ACC112 (cell line): ENCODE measurements around the gene TCERG1.

Source experiments
- H2AFZ ChIP-seq: fragments of 200-600 bp; sonication (generic); one replicate; pipeline ENCODE4 v1.6.0; 2017; ENCODE audit warnings: antibody characterized with exemption, low read length; ENCODE audit not compliant: unreplicated experiment
- H3K27ac ChIP-seq: fragments of 200-600 bp; sonication (generic); 2 replicates; pipeline ENCODE4 v1.5.1; 2014; ENCODE audit warnings: low read depth, mild to moderate bottlenecking, antibody characterized with exemption, low read length, moderate library complexity
- H3K27me3 ChIP-seq: fragments of 200-600 bp; sonication (generic); 2 replicates; pipeline ENCODE4 v1.6.1; 2014; ENCODE audit warnings: mild to moderate bottlenecking, antibody characterized with exemption, low read length, moderate library complexity, mixed read lengths; ENCODE audit not compliant: insufficient read depth
- H3K36me3 ChIP-seq: fragments of 200-600 bp; sonication (generic); 2 replicates; pipeline ENCODE4 v1.6.1; 2016; ENCODE audit warnings: mild to moderate bottlenecking, antibody characterized with exemption, low read length, moderate library complexity, mixed read lengths; ENCODE audit not compliant: insufficient read depth
- H3K4me1 ChIP-seq: fragments of 200-600 bp; sonication (generic); one replicate; pipeline ENCODE4 v1.6.1; 2016; ENCODE audit warnings: low read length, mixed read lengths; ENCODE audit not compliant: insufficient read depth, unreplicated experiment, control insufficient read depth
- H3K4me3 ChIP-seq: fragments of 200-600 bp; sonication (generic); 2 replicates; pipeline ENCODE4 v1.5.1; 2014; ENCODE audit warnings: mild to moderate bottlenecking, low read depth, low read length
- H3K79me2 ChIP-seq: fragments of 200-600 bp; sonication (generic); one replicate; pipeline ENCODE4 v1.6.0; 2016; ENCODE audit warnings: low read length; ENCODE audit not compliant: control insufficient read depth, unreplicated experiment, insufficient read depth

The TCERG1 gene

DNA sequence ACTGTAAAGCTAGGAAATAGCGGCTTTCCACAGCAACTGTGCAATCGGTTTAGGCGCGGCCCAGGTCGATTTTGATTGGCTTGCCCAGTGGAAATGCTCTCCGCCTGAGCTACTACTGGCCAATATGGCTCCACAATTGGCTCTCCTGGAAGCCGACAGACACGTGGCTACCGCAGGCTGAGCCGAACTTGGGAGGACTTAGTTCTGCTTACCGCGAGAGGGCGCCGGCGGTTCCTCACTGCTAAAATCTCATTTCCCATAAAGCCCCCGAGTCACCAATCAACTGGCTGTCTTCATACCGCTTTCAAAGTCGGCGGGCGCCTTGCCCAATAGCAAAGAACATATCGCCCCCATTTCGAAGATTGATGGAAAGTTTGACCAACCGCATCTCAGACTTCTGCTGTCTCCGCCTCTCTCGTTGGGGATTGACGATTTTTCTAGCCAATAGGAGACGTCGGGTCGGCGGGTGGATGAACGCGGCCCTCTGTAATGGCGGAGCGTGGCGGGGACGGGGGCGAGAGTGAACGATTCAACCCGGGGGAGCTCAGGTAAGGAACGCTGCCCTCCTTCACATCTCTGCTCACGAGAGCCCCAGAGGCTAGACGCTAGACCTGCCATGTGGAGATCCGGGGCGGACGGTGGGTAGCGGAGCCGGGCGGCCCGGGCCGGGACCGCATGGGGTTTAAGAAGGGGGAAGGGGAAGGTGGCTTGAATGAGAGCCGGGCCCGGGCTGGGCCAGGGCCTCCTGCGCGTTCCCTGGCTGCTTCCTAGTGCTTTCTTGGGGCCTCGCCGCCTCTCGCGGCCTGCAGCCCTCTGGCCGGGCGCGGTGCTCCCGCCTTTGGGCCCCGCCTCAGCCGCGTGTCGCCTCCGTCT is at the start of gene TCERG1:
TSS of gene TCERG1 (plus strand) at position 473 of the 873 bp plus-strand sequence. CDS start at position 490, 17 bp downstream.
- Histone ChIP-seq H3K79me2 (peaks cover 49% of the 10 kb centered on the region), H3K27me3 (no peaks in the 10 kb centered on the region), H3K4me3 (peak within 1 kb of the TSS; percentile 94), H3K27ac (peak within 1 kb of the TSS; percentile 80), H3K4me1 (peaks cover 17% of the 10 kb centered on the region), H2AFZ (peak within 1 kb of the TSS; percentile 91), H3K36me3 (no peaks in the 10 kb centered on the region)

DNA sequence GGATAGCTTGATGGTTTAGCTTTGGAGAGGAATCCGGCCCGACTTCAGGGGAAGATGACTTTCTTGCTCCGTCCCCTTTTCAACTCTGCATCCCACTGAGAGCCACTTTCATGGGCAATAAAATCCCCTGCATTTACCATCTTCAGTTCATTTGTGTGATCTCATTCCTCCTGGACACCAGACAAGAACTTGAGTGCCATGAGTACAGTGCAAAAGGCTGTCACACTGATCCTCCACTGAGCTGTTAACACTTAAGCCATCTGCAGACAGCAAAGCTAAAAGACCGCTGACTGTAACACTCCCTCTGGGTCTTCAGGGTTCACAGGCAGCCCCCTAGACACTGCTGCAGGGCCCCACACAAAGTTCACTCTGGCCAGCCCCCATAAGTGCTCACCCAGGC is 48.3 kb upstream of the TCERG1 start:
- no peaks in the 10 kb centered on the region for H3K4me1 ChIP-seq
- no peaks in the 10 kb centered on the region for H3K79me2 ChIP-seq
- H3K27me3 ChIP-seq, result peaks cover 91% of the 10 kb centered on the region
- no peak overlapping the region for H2AFZ ChIP-seq
- H3K36me3 ChIP-seq, result no peaks in the 10 kb centered on the region
- no peak overlapping the region for H3K4me3 ChIP-seq
- H3K27ac ChIP-seq, result no peak overlapping the region

DNA sequence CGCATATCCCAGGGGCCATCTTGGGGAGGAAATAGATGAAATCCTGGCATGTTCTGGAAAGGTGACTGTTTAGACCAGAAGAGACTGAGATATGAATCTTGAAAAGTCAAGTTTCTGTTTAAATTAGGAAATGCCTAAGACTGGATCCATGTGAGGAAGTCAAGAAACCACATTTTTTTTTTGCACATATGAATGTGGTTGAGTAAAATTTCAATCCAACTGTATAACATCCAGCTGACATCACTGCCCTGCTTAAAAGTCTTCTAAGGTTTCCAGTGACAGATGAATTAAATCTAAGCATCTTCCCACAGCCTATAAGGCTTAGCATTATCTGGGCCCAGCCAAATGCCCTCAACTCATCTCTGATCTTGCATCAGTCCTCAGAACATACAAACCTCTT is 47.7 kb upstream of the TCERG1 start:
- no peak overlapping the region for H3K4me3 ChIP-seq
- no peaks in the 10 kb centered on the region for H3K79me2 ChIP-seq
- no peaks in the 10 kb centered on the region for H3K4me1 ChIP-seq
- H3K36me3 ChIP-seq, result no peaks in the 10 kb centered on the region
- no peak overlapping the region for H2AFZ ChIP-seq
- peaks cover 91% of the 10 kb centered on the region for H3K27me3 ChIP-seq
- no peak overlapping the region for H3K27ac ChIP-seq

DNA sequence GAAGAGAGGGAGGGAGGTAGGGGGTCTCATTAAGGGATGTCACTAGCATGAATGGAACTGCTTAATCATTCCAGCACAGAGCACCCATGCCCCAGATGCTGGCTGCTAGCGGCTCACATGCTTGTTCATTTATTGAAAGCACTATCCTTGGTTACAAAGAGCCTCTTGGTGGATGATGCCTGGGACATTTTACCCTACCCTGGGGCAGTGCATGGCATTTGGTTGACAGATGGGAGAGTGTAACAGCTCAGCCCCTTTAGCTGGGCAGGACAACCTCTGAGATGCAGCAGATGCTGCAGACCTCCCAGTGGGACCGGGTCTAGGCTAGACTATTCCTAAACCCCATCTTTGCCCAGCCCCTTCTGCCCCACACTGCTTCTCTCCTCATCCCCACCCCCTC is 46.9 kb upstream of the TCERG1 start:
- H3K27ac ChIP-seq, result no peak overlapping the region
- peaks cover 87% of the 10 kb centered on the region for H3K27me3 ChIP-seq
- no peak overlapping the region for H2AFZ ChIP-seq
- no peaks in the 10 kb centered on the region for H3K36me3 ChIP-seq
- no peak overlapping the region for H3K4me3 ChIP-seq
- no peaks in the 10 kb centered on the region for H3K79me2 ChIP-seq
- H3K4me1 ChIP-seq, result no peaks in the 10 kb centered on the region

DNA sequence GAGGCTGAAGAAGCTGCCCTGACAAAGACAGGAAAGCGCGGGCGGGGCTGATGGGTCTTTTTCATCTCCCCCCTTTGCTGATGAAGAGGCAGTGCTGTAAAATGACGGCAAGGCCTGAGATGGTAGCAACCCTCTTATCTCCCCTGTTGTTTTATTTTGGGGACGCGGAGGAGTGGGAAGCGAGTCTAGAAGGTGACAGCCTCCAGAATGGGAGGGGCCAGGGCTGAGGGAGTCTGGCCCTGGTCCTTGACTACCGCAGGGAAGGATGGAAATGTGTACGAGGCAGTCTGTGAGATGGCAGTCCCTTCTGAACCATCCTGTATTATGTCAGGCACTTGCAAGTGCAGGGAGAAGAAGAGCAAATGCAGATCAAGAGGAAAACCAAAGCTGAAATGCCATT is 46.1 kb upstream of the TCERG1 start:
- Histone ChIP-seq H3K36me3 (no peaks in the 10 kb centered on the region), H3K4me1 (no peaks in the 10 kb centered on the region), H2AFZ (no peak overlapping the region), H3K79me2 (no peaks in the 10 kb centered on the region), H3K27ac (no peak overlapping the region), H3K4me3 (no peak overlapping the region), H3K27me3 (peaks cover 83% of the 10 kb centered on the region)

DNA sequence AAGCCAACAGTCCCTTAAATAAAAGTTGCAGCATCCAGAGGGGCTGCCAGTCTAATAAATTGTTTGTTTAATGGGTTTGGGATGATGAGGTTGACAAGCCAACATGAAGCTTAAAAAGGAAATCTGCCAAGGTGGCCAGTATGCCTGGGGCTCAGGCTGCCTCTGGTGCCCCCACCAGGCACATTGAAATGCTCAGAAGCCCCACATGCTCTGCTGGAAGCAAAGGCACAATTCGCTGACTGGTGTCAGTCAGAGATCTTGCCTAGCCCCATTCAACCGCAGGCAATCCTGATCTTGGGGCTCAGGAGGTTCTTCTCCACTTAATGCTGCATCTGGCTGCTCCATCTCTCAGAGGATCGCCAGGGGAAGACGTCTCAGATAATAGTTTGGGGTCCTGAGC is 44.2 kb upstream of the TCERG1 start:
- no peak overlapping the region for H2AFZ ChIP-seq
- no peaks in the 10 kb centered on the region for H3K4me1 ChIP-seq
- H3K79me2 ChIP-seq, result no peaks in the 10 kb centered on the region
- no peak overlapping the region for H3K27ac ChIP-seq
- H3K27me3 ChIP-seq, result peaks cover 67% of the 10 kb centered on the region
- H3K36me3 ChIP-seq, result no peaks in the 10 kb centered on the region
- no peak overlapping the region for H3K4me3 ChIP-seq

DNA sequence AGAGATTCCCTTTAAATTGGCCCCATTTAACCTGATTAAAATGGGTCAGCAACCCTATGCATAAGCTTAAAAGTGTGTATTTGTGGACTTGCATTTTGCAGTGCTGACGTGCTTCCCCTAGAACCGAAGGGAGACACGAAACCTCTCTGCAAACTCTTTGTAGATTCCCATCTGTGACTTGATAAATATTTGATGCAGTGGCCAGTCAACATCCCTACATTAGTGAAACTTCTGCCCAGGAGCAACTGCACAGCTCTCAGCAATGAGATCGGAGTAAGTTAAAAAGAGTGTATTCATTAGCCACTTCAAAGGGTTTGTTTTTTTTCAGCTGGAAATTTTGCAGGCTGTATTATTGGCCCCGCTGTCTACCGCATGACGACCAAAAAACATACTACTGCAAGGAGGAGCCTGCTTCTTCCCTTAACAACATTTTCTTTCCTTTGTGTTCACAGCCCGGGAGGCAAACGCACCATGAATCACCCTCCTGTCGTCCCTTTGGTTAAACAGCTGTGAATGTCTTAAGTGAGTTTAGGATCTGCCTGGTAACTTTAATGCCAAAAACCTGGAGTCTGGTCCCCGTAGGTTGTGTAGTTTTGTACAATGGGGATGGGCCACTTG is 38.0 kb upstream of the TCERG1 start:
- H3K4me1 ChIP-seq, result peaks cover 7% of the 10 kb centered on the region
- H2AFZ ChIP-seq, result no peak overlapping the region
- no peaks in the 10 kb centered on the region for H3K79me2 ChIP-seq
- peak overlapping the region; percentile 55 for H3K4me3 ChIP-seq
- H3K27ac ChIP-seq, result no peak overlapping the region
- no peaks in the 10 kb centered on the region for H3K36me3 ChIP-seq
- H3K27me3 ChIP-seq, result peaks cover 8% of the 10 kb centered on the region; the same call in 1 of the 2 replicates

DNA sequence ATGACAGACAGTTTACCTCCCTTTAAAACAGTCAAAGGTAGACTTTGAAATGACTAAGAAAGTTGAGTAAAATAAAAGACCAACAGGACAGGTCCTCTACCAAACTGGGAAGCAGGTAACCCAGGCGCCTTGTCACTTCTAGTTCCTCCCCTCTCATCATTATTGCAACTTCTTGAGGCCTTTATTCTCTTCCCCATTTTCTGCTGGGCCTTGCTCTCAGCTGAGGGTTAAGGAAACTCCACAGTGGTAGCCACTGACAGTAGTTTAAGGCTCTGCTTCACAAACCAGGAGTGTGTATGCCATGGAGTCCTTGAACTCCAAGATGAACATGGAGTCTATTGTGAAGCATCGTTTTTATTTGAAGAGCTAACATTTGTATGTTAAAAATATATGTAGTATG is 36.9 kb upstream of the TCERG1 start:
- no peak overlapping the region for H3K4me3 ChIP-seq
- H3K27ac ChIP-seq, result no peak overlapping the region
- H3K79me2 ChIP-seq, result no peaks in the 10 kb centered on the region
- 0 out of 2 replicates have a peak, but pooled peaks cover under 1% of the 10 kb centered on the region for H3K27me3 ChIP-seq
- H2AFZ ChIP-seq, result no peak overlapping the region
- H3K4me1 ChIP-seq, result peaks cover 7% of the 10 kb centered on the region
- no peaks in the 10 kb centered on the region for H3K36me3 ChIP-seq

DNA sequence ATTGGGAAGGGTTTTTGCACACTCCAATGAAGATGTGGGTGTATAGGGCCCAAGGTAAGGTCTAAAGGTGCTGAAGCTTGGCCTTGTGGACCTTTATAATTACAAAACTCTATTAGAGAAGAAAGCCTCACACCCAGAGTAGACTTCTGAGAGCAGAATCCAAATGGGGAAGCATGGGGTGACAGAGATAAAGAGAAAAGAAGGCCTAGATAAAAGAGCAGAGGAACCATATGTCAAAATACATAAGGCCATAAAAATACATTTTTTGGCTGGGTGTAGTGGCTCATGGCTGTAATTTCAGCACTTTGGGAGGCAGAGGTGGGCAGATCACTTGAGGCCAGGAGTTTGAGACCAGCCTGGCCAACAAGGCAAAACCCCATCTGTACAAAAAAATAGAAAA is 27.4 kb upstream of the TCERG1 start:
- Histone ChIP-seq H3K27ac (no peak overlapping the region), H2AFZ (no peak overlapping the region), H3K4me1 (no peaks in the 10 kb centered on the region), H3K79me2 (no peaks in the 10 kb centered on the region), H3K4me3 (no peak overlapping the region), H3K36me3 (no peaks in the 10 kb centered on the region), H3K27me3 (no peaks in the 10 kb centered on the region)

DNA sequence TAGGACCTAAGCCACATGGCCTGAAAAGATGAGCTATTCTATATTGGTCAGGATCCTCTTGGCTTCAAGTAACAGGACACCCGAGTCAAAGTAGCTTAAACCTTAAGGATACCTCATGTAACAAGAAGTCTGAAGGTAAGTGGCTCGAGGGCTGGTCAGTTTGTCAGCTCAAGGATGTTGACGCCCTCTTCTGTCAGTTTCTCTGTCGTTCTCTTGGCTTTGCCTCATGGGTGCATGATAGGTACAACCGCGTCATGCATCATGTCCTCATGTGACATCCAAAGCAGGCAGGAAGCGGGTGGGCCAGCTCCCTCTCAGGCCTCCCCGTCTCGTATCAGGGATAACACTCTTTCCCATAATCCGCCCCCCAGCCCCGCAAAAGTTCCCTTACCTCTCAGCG is 22.1 kb upstream of the TCERG1 start:
- Histone ChIP-seq H3K36me3 (no peaks in the 10 kb centered on the region), H2AFZ (no peak overlapping the region), H3K4me1 (no peaks in the 10 kb centered on the region), H3K27ac (no peak overlapping the region), H3K4me3 (no peak overlapping the region), H3K27me3 (peaks cover 8% of the 10 kb centered on the region), H3K79me2 (no peaks in the 10 kb centered on the region)

DNA sequence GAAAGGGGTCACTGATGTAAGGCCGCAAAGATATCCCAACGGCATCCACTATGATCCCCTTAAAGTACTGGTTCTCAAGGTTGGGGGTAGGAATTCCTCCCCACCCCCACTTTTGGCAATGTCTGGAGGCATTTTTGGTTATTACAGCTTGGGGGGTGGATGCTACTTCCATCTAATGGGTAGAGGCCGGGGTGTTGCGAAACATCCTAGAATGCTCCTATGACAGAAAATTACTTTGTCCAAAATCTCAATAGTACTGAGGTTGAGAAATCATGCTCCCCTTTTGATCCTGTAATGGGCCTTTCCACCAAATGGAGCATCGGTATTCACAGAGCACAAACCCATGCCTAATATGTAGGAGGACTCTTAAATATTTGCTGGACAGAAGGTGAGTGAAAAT is 20.8 kb upstream of the TCERG1 start:
- Histone ChIP-seq H2AFZ (no peak overlapping the region), H3K4me3 (no peak overlapping the region), H3K27ac (no peak overlapping the region), H3K27me3 (peaks cover 20% of the 10 kb centered on the region), H3K79me2 (no peaks in the 10 kb centered on the region), H3K36me3 (no peaks in the 10 kb centered on the region), H3K4me1 (no peaks in the 10 kb centered on the region)
